Lower lobe of right lung (tissue), 2 donors: Measurements from ENCODE around the gene NR6A1. TPM values are rescaled to one million over a fixed set of nuclear protein-coding genes. Genes with fewer than 3 reads are reported as not detected.

Experiments used
- ATAC-seq, 2 donors: fragments of 200-7000 bp; cut with Tn5 transposase; one replicate each; pipeline ENCODE4 v1.9.1; 2020 to 2022; ENCODE audit warnings: mild to moderate bottlenecking in 2 of 2, moderate library complexity in 2 of 2
- DNase-seq: peaks from one replicate; pipeline ENCODE4 v3.0.0-alpha.2; 2020
- H3K27ac ChIP-seq: fragments of 200-600 bp; one replicate; pipeline ENCODE4 v1.8.0; 2022
- H3K27me3 ChIP-seq: fragments of 200-600 bp; one replicate; pipeline ENCODE4 v1.8.0; 2022; ENCODE audit warnings: low read depth
- H3K36me3 ChIP-seq: fragments of 200-600 bp; one replicate; pipeline ENCODE4 v1.8.0; 2022; ENCODE audit warnings: mild to moderate bottlenecking
- H3K4me1 ChIP-seq: fragments of 200-600 bp; one replicate; pipeline ENCODE4 v1.8.0; 2022
- H3K4me3 ChIP-seq: fragments of 200-600 bp; one replicate; pipeline ENCODE4 v1.8.0; 2022; ENCODE audit warnings: mild to moderate bottlenecking
- H3K9me3 ChIP-seq: fragments of 200-600 bp; one replicate; pipeline ENCODE4 v1.8.0; 2022
- intact Hi-C: fragments of 100-400 bp; cut with DNase I; formaldehyde crosslinking; loops from one replicate; pipeline ENCODE4 v1.11.0; 2022
- total RNA-seq: library from RNA; stranded (reverse); fragmentation: NEBNext Ultra II Directional; extraction: Animal tissue kit (Norgen Biotek cat#: 25700); gene quantifications from one replicate; pipeline ENCODE4 v1.2.1, GENCODE V29; 2021
- TF ChIP-seq, protein P1 (sequence below): fragments of 200-600 bp; IDR thresholded peaks from one replicate; pipeline ENCODE4 v1.8.0; 2022; ENCODE audit warnings: antibody characterized with exemption, mild to moderate bottlenecking
- donor health status: DM: no; HTN: yes; CAD: no; lungs with severe emphysema.

The NR6A1 gene
- total RNA-seq, 1 donor from 2014 or later, result 4.5 TPM

DNA sequence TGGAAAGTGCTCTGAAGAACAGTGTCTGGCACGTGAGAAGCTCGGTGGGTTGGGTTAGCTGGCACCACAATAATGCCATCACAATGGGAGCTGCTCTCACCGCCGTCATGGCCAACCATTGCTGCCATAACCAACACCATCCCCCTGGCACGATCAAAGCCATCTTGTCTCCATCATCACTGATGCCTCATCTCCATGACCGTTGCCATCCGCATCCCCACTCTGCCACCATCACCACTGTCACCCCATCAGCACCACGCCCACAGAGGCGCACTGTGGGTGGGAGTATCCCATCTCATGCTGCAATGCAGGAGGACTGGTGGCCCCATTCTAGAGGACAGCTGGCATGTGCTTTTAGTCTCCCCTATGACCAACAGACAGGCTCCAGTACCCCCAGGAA is 287.6 kb downstream of the NR6A1 start:
- no peaks in the 10 kb centered on the region for H3K9me3 ChIP-seq
- no peak overlapping the region for H3K4me3 ChIP-seq
- H3K4me1 ChIP-seq, result no peaks in the 10 kb centered on the region
- no peak overlapping the region for H3K27ac ChIP-seq
- intact Hi-C loops, result no loop called here
- DNase-seq, result no peak
- no peak for ATAC-seq
- H3K27me3 ChIP-seq, result peaks cover 59% of the 10 kb centered on the region
- H3K36me3 ChIP-seq, result no peaks in the 10 kb centered on the region
- TF ChIP-seq, protein P1, sequence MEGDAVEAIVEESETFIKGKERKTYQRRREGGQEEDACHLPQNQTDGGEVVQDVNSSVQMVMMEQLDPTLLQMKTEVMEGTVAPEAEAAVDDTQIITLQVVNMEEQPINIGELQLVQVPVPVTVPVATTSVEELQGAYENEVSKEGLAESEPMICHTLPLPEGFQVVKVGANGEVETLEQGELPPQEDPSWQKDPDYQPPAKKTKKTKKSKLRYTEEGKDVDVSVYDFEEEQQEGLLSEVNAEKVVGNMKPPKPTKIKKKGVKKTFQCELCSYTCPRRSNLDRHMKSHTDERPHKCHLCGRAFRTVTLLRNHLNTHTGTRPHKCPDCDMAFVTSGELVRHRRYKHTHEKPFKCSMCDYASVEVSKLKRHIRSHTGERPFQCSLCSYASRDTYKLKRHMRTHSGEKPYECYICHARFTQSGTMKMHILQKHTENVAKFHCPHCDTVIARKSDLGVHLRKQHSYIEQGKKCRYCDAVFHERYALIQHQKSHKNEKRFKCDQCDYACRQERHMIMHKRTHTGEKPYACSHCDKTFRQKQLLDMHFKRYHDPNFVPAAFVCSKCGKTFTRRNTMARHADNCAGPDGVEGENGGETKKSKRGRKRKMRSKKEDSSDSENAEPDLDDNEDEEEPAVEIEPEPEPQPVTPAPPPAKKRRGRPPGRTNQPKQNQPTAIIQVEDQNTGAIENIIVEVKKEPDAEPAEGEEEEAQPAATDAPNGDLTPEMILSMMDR, result no peak

DNA sequence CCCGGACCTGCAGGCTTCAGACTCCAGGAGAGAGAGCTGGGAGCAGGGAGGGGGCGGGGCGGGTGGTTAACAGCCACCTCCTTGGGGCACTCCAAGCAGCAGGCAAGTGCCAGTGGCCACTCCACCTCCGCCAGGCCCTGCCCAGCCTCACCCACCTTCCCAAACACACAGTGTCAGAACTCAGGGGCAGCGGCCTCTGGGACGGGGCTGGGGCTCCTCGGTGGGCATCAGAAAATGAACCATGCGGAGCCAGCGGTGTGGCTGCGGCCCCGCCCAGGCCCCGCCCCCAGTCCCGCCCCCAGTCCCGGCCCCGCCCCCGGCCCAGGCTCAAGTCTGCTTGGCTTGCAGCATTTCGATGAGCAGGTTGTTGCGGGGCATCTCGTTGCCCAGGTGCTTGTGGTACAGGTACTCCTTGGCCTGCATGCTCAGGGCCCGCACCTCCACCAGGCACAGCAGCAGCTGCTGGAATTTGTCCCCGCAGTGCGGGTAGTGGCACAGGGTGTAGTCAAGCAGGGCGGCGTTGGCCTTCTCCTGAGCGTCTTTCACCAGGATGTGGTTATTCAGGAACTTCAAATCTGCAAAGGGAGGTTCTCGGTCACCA is 288.6 kb downstream of the NR6A1 start:
- intact Hi-C loops, result no loop called here
- Histone ChIP-seq H3K4me3 (no peak overlapping the region), H3K4me1 (no peaks in the 10 kb centered on the region), H3K27me3 (peaks cover 66% of the 10 kb centered on the region), H3K36me3 (no peaks in the 10 kb centered on the region), H3K27ac (no peak overlapping the region), H3K9me3 (no peaks in the 10 kb centered on the region)
- TF ChIP-seq, protein P1, result no peak
- DNase-seq (peak; percentile 62), ATAC-seq (peak; percentile 61 to 78)

DNA sequence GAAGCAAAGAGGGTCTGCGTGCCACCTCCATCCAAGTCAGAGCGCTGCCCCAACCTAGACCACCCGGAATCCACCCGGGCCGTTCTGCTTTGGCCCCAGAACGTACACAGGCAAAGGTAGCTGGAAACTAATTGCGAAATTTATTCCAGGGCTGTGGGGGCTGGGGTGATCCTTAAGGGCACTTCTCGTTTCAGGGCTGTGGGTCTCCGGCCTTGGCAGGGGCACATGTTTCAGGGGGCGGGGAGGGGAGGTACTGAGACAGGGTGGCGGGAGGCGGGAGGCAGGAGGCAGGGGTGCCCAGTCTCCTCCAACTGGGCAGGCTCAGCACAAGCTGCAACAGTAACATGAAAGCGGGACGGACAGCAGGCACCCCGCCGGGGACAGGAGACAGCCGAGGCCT is 290.0 kb downstream of the NR6A1 start:
- ATAC-seq, result no peak
- TF ChIP-seq, protein P1, result no peak
- Histone ChIP-seq H3K27ac (no peak overlapping the region), H3K4me1 (no peaks in the 10 kb centered on the region), H3K4me3 (no peak overlapping the region), H3K9me3 (no peaks in the 10 kb centered on the region), H3K36me3 (no peaks in the 10 kb centered on the region), H3K27me3 (peaks cover 66% of the 10 kb centered on the region)
- intact Hi-C loops, result no loop called here
- DNase-seq, result no peak

DNA sequence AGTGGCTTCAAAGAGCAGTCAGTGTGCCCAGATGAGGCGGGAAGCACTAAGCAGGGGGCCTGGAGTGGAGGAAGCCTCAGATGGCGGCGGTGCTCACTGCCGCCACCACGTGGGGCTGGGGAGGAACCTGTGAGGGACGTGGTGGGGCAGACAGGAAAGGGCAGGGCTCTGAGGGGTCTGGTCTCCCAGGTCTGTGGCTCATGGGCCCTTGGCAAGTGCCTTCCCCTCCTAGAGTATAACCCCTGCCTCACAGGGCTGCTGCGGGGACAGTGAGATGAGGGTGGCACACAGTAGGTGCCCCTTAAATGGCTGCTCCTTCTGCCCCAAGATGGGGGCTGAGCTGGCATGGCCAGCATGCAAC is 290.5 kb downstream of the NR6A1 start:
- TF ChIP-seq, protein P1, result no peak
- intact Hi-C loops, result no loop called here

DNA sequence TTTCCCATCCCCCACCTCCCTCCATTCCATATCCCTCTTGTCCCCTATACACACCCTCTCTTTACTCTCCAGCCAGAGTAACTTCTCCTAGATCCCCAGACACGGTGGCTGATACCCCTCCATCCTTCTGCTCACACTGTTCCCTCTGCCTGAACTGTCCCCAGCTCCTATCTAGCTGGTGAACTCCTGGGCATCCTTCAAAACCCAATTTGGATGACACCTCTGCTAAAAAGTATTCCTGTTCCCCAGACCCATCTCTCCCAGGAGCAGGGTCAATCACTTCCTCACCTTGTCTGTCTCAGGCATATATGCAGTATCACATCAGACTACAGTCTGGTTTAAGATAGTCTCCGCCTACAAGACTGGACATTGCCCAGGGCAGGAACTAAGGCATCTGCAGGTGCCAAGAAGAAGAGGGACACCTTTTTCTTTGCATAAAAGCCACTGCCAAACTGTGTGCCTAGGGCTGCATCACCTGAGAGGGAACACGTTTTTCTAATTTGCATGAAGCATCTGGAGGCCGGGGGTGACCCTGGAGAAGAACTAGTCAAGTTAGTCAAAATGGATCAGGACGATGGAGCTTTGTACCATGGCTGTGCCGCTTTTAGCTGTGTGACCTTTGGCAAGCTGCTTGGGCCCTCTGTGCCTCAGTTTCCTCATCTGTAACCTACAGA is 291.0 kb downstream of the NR6A1 start:
- ATAC-seq, result no peak
- no peak overlapping the region for H3K4me3 ChIP-seq
- H3K4me1 ChIP-seq, result no peaks in the 10 kb centered on the region
- no peak for DNase-seq
- H3K27ac ChIP-seq, result no peak overlapping the region
- intact Hi-C loops, result no loop called here
- H3K27me3 ChIP-seq, result peaks cover 66% of the 10 kb centered on the region
- no peaks in the 10 kb centered on the region for H3K9me3 ChIP-seq
- no peaks in the 10 kb centered on the region for H3K36me3 ChIP-seq
- TF ChIP-seq, protein P1, result no peak

More for the DNA sequence above, 290.5 kb downstream of the NR6A1 start:
- no peak for DNase-seq
- no peak for ATAC-seq
- no peaks in the 10 kb centered on the region for H3K36me3 ChIP-seq
- no peaks in the 10 kb centered on the region for H3K4me1 ChIP-seq
- peaks cover 66% of the 10 kb centered on the region for H3K27me3 ChIP-seq
- H3K27ac ChIP-seq, result no peak overlapping the region
- H3K9me3 ChIP-seq, result no peaks in the 10 kb centered on the region
- H3K4me3 ChIP-seq, result no peak overlapping the region
